Heart right ventricle (tissue), 16 donors: ENCODE results near the gene STK11IP. TPM values are rescaled to one million over a fixed set of nuclear protein-coding genes. Genes with fewer than 3 reads are reported as not detected.

Experiments
- ATAC-seq, 8 donors: fragments of 200-7000 bp; cut with Tn5 transposase; one replicate each; pipeline ENCODE4 v1.9.1; 2020; ENCODE audit warnings: mild to moderate bottlenecking in 8 of 8, moderate library complexity in 8 of 8, moderate number of reproducible peaks in 1 of 8
- DNase-seq, 2 donors: peaks; one replicate each; pipeline ENCODE4 v3.0.0-alpha.2; 2020
- H3K27ac ChIP-seq, 10 donors: fragments of 200-600 bp; sonication (generic) in 2 of 10; one replicate each; pipeline versions ENCODE4 v1.5.0 to v1.8.0; 2020 to 2022; ENCODE audit warnings: mild to moderate bottlenecking in 3 of 10
- H3K27me3 ChIP-seq, 7 donors: fragments of 200-600 bp; one replicate each; pipeline ENCODE4 v1.8.0; 2021 to 2022; ENCODE audit warnings: mild to moderate bottlenecking in 2 of 7
- H3K36me3 ChIP-seq, 9 donors: fragments of 200-600 bp; sonication (generic) in 1 of 9; one replicate each; pipeline versions ENCODE4 v1.5.0 to v1.8.0; 2020 to 2022; ENCODE audit warnings: mild to moderate bottlenecking in 2 of 9
- H3K4me1 ChIP-seq, 9 donors: fragments of 200-600 bp; sonication (generic) in 1 of 9; one replicate each; pipeline versions ENCODE4 v1.5.0 to v1.8.0; 2020 to 2022; ENCODE audit warnings: mild to moderate bottlenecking in 4 of 9
- H3K4me3 ChIP-seq, 10 donors: fragments of 200-600 bp; sonication (generic) in 2 of 10; one replicate each; pipeline versions ENCODE4 v1.5.0 to v1.8.0; 2020 to 2022; ENCODE audit warnings: mild to moderate bottlenecking in 7 of 10, moderate library complexity in 2 of 10
- H3K9me3 ChIP-seq, 11 donors: fragments of 200-600 bp in 10 of 11; sonication (generic) in 2 of 11; one replicate each; pipeline versions ENCODE4 v1.5.0 to v1.8.0; 2013 to 2022; ENCODE audit warnings: mild to moderate bottlenecking in 2 of 11, control low read depth in 1 of 11, moderate library complexity in 1 of 11
- WGBS, 2 donors: extraction: QIAGEN DNeasy Blood & Tissue Kit; methylation state at CpG; one replicate each; pipeline ENCODE4 v1.1.7; 2013; ENCODE audit warnings: inconsistent platforms in 1 of 2; 5-methylcytosine and 5-hydroxymethylcytosine counted together
- intact Hi-C, 10 donors: fragments of 100-400 bp; cut with DNase I; formaldehyde crosslinking; loops; one replicate each; pipeline versions ENCODE4 v1.11.1 to v1.14.2; 2022
- polyA plus RNA-seq, 2 donors: library from polyadenylated mRNA; stranded (reverse); fragments of 200-250 nt; gene quantifications; one replicate each; pipeline ENCODE4 v1.2.3, GENCODE V29; 2013
- total RNA-seq, 10 donors: library from RNA; stranded (reverse); fragmentation: NEBNext Ultra II Directional in 3 of 10; extraction: Animal tissue kit (Norgen Biotek cat#: 25700) in 3 of 10; gene quantifications; one replicate each; pipeline versions ENCODE4 v1.2.1 to v1.2.4, GENCODE V29; 2021 to 2023
- TF ChIP-seq, protein P1 (sequence below), 9 donors: fragments of 200-600 bp; sonication (generic) in 2 of 9; IDR thresholded peaks; one replicate each; pipeline versions ENCODE4 v1.5.0 to v1.8.0; 2021 to 2022; ENCODE audit warnings: antibody characterized with exemption in 9 of 9, mild to moderate bottlenecking in 5 of 9, moderate library complexity in 1 of 9
- donor health status: Arrhythmogenic right ventricular cardiomyopathy.
- donor health status: ischemic (EF 13 %, LVEDD 7.1; RV severe dilation, severe dysfunction).
- donor health status: healthy with polysubstance abuse.
- donor health status: DM: no; HTN: yes; CAD: no.
- donor health status: DM: no; HTN: no; CAD: no.
- donor health status: ischemic (EF 25% LVEDD 6.9; RV normal size, moderate dysfunction).
- donor health status: ischemic (EF 25% LVEDD 5.7; RV mildly dilated, moderate dysfunction).
- donor health status: healthy.
- donor health status: DM: yes; HTN: yes; CAD: no.
- donor health status: Ischemic cardiomyopathy.
- donor health status: ischemic (EF 35%, LVEDD 5.7; RV mildly dilated, moderate dysfunction).
- donor health status: nonischemic (EF 11% LVEDD 7.7; RV severe dilation, severe dysfunction).
- donor health status: DM: yes; HTN: yes; CAD: no.
- donor health status: PGD.
- donor health status: ischemic (EF 29% LVEDD 5.4; RV normal size, mild dysfunction).
- donor health status: nonischemic (EF 23%, LVEDD 6.1; RV moderate dilation, normal function).

STK11IP gene
- total and polyA plus RNA-seq, 12 donors: 7.2 to 27.4 (median 13.4) TPM

DNA sequence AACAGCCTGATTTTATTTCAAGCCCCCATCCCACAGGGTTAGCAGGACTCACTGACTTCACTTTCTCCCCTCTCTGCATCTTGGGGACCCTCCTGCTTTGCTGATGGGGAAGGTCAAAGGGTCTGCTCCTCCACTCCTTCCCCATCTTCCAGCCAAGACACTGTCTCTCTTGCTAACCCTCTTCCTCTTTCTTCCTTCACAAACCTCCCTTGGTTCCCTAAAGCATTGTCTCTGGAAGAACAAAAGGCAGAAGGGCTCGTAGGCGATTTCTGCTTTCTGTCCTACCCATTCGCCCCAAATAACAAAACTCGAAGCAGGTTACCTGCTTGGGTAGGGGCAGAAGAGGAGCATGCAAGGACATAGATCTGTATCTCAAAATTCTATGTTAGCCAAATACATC is 24.3 kb downstream of the STK11IP start:
- Histone ChIP-seq H3K9me3 (no peaks in the 10 kb centered on the region), H3K4me1 (peaks cover 7 to 69% (median 35%) of the 10 kb centered on the region in 9 donors), H3K27me3 (peaks cover 0 to 15% (median 0%) of the 10 kb centered on the region in 7 donors), H3K36me3 (no peaks in the 10 kb centered on the region), H3K27ac (peak overlapping the region in 5 of 10 donors; percentile 28 to 64 (median 48)), H3K4me3 (no peak overlapping the region)
- DNase-seq: no peak
- 67 to 78% methylated on average over 4 of the region's 4 CpGs for WGBS, 2 donors
- intact Hi-C loops: loop anchor here in 2 of 10 donors (5.0 kb wide), 2 partner anchors 50 to 220 kb away; partner anchors contain the start of genes INHA (in 1 of the 2) and OBSL1 (in 1 of the 2)
- no peak for ATAC-seq
- TF ChIP-seq, protein P1, sequence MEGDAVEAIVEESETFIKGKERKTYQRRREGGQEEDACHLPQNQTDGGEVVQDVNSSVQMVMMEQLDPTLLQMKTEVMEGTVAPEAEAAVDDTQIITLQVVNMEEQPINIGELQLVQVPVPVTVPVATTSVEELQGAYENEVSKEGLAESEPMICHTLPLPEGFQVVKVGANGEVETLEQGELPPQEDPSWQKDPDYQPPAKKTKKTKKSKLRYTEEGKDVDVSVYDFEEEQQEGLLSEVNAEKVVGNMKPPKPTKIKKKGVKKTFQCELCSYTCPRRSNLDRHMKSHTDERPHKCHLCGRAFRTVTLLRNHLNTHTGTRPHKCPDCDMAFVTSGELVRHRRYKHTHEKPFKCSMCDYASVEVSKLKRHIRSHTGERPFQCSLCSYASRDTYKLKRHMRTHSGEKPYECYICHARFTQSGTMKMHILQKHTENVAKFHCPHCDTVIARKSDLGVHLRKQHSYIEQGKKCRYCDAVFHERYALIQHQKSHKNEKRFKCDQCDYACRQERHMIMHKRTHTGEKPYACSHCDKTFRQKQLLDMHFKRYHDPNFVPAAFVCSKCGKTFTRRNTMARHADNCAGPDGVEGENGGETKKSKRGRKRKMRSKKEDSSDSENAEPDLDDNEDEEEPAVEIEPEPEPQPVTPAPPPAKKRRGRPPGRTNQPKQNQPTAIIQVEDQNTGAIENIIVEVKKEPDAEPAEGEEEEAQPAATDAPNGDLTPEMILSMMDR (IDR thresholded peaks at IDR 0.05): no peak

DNA sequence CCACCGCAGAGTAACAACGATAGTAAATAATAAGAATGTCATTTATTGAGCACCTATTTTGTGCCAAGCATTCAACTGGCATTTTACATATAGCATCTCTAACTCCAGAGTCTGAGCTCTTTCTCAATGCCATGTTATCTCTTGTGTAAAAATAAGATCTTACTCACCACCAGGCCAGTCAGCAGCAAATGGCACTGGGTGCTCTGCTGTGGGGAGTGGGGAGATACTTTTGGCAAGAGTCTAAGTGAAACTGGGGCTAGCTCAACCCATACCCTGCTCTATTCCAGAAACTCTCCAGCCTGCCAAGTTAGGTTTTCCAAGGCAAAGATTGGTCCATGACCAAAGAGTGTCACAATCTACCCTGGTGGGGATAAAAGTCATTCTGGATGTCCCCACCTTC is 24.8 kb downstream of the STK11IP start:
- DNase-seq (no peak), ATAC-seq (peak in 4 of 8 donors; percentile 31 to 60 (median 53))
- TF ChIP-seq, protein P1 (IDR thresholded peaks at IDR 0.05): no peak
- Histone ChIP-seq H3K27ac (peak overlapping the region in 5 of 10 donors; percentile 39 to 64 (median 48)), H3K4me1 (peaks cover 5 to 64% (median 31%) of the 10 kb centered on the region in 9 donors), H3K4me3 (no peak overlapping the region), H3K36me3 (no peaks in the 10 kb centered on the region), H3K9me3 (no peaks in the 10 kb centered on the region), H3K27me3 (peaks cover 0 to 18% (median 0%) of the 10 kb centered on the region in 7 donors)
- intact Hi-C loops: loop anchor here in 2 of 10 donors (5.0 kb wide), 2 partner anchors 50 to 220 kb away; partner anchors contain the start of genes INHA (in 1 of the 2) and OBSL1 (in 1 of the 2)
- WGBS, 2 donors: 88 to 94% methylated on average over 2 of the region's 2 CpGs

DNA sequence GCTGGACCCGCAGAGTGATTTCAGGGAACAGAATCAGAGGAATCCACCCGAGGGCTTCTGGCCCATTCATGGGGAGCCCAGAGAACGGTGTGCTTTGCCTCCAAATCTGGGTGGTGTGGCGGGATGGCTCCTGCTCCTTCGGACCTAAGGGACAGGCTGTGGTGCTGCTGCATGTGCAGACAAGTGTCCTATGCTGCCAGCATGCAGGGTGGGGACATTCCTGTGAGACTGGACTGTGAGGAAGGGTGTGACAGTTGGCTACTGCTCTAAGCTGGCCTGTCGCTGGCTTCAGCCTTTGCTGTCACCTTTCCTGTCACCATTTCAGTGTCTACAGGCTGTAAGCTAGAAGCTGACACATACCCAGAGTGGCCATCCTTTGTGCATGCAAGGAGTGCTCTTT is 26.9 kb downstream of the STK11IP start:
- H3K36me3 ChIP-seq: no peaks in the 10 kb centered on the region
- DNase-seq: peak in 1 of 2 donors; percentile 51
- TF ChIP-seq, protein P1 (IDR thresholded peaks at IDR 0.05): no peak
- WGBS, 2 donors: 48 to 64% methylated on average over 6 of the region's 6 CpGs
- H3K4me3 ChIP-seq: no peak overlapping the region
- intact Hi-C loops: loop anchor here in 2 of 10 donors (5.0 kb wide), 2 partner anchors 52 to 222 kb away; partner anchors contain the start of genes INHA (in 1 of the 2) and OBSL1 (in 1 of the 2)
- peaks cover 0 to 38% (median 9%) of the 10 kb centered on the region in 7 donors for H3K27me3 ChIP-seq
- H3K27ac ChIP-seq: peak overlapping the region in 9 of 10 donors; percentile 29 to 99 (median 94)
- H3K9me3 ChIP-seq: no peaks in the 10 kb centered on the region
- peaks cover 5 to 66% (median 18%) of the 10 kb centered on the region in 9 donors for H3K4me1 ChIP-seq
- peak; percentile 19 to 72 (median 50) for ATAC-seq

GRCh38 chr2:219625179-219625578 is 27.5 kb downstream of the STK11IP start:
- Histone ChIP-seq H3K4me3 (no peak overlapping the region), H3K27ac (peak overlapping the region in 9 of 10 donors; percentile 29 to 99 (median 94)), H3K4me1 (peaks cover 5 to 71% (median 22%) of the 10 kb centered on the region in 9 donors), H3K36me3 (no peaks in the 10 kb centered on the region), H3K27me3 (peaks cover 0 to 38% (median 9%) of the 10 kb centered on the region in 7 donors), H3K9me3 (no peaks in the 10 kb centered on the region)
- intact Hi-C loops: loop anchor here in 3 of 10 donors (5.0 kb wide), 3 partner anchors 53 to 83 kb away; partner anchors contain the start of genes CHPF (in 2 of the 3), TMEM198 (in 2 of the 3), INHA (in 1 of the 3) and OBSL1 (in 1 of the 3)
- TF ChIP-seq, protein P1 (IDR thresholded peaks at IDR 0.05): no peak
- no peak for ATAC-seq
- no peak for DNase-seq
- WGBS, 2 donors: 83 to 84% methylated on average over 5 of the region's 5 CpGs
